ENCODE data around the gene DOCK2. TPM values are rescaled to one million over a fixed set of nuclear protein-coding genes. Genes with fewer than 3 reads are reported as not detected.

The DOCK2 gene
- 4.2 TPM for total RNA-seq
- long read RNA-seq, full-length matches to known transcripts, result 1 of 3 reads
- long read RNA-seq, partial matches to known transcripts, result 0 of 3 reads
- long read RNA-seq, other reads (novel, unspliced or antisense), result 2 of 3 reads

GRCh38 chr5:169637085-169637548, at the start of gene DOCK2:
Gene DOCK2 (plus strand): TSS chr5:169637275. CDS start chr5:169637327, 52 bp downstream.
- peaks cover 38% of the 10 kb centered on the region for H3K27me3 ChIP-seq (ENCODE audit: low read depth)
- H3K27ac ChIP-seq (replicated peaks), result peak within 1 kb of the TSS; percentile 56
- H3K4me1 ChIP-seq, result peaks cover 7% of the 10 kb centered on the region
- H3K9me3 ChIP-seq (replicated peaks), result peaks cover 18% of the 10 kb centered on the region
- no peak for TF ChIP-seq CTCF (IDR thresholded peaks at IDR 0.05; ENCODE audit: borderline replicate concordance)
- H3K36me3 ChIP-seq, result no peaks in the 10 kb centered on the region
- H3K4me3 ChIP-seq, result peak within 1 kb of the TSS; percentile 56
- intact Hi-C loops (cut with micrococcal nuclease), result no loop called here
- peak; percentile 63 for DNase-seq

GRCh38 chr5:169590602-169591001, 46.5 kb upstream of the DOCK2 start:
- H3K9me3 ChIP-seq (replicated peaks), result no peaks in the 10 kb centered on the region
- intact Hi-C loops (cut with micrococcal nuclease), result no loop called here
- H3K36me3 ChIP-seq, result peaks cover 73% of the 10 kb centered on the region
- TF ChIP-seq CTCF (IDR thresholded peaks at IDR 0.05; ENCODE audit: borderline replicate concordance), result no peak
- H3K27me3 ChIP-seq (ENCODE audit: low read depth), result no peaks in the 10 kb centered on the region
- no peaks in the 10 kb centered on the region for H3K4me1 ChIP-seq
- no peak overlapping the region for H3K27ac ChIP-seq (replicated peaks)
- DNase-seq, result no peak
- H3K4me3 ChIP-seq, result no peak overlapping the region

DNA sequence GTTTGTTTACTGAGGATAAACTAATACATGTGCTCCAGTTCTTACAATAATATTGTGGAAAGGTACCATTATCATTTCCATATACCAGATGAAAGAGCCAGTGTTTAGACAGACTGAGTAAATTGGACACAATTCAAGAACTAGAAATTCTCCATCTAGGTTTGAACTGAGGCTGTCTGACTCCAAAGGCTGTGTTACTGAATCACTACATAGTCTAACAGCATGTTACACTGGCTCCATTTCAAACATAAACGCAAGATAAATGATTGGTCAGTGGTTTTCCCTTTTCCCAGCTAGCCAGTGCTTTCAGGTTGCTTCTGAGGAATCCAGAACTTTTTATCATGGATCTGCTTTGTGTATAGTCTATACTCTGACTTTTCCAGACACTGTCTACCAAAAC, 45.4 kb upstream of the DOCK2 start:
- intact Hi-C loops (cut with micrococcal nuclease), result no loop called here
- Histone ChIP-seq H3K4me3 (no peak overlapping the region), H3K36me3 (peaks cover 83% of the 10 kb centered on the region), H3K27me3 (ENCODE audit: low read depth) (no peaks in the 10 kb centered on the region), H3K27ac (replicated peaks) (no peak overlapping the region), H3K4me1 (no peaks in the 10 kb centered on the region), H3K9me3 (replicated peaks) (no peaks in the 10 kb centered on the region)
- no peak for TF ChIP-seq CTCF (IDR thresholded peaks at IDR 0.05; ENCODE audit: borderline replicate concordance)
- no peak for DNase-seq

GRCh38 chr5:169592937-169593650, 44.0 kb upstream of the DOCK2 start:
- no peak for TF ChIP-seq CTCF (IDR thresholded peaks at IDR 0.05; ENCODE audit: borderline replicate concordance)
- no peak for DNase-seq
- Histone ChIP-seq H3K36me3 (peaks cover 87% of the 10 kb centered on the region), H3K4me1 (no peaks in the 10 kb centered on the region), H3K9me3 (replicated peaks) (no peaks in the 10 kb centered on the region), H3K4me3 (no peak overlapping the region), H3K27me3 (ENCODE audit: low read depth) (no peaks in the 10 kb centered on the region), H3K27ac (replicated peaks) (no peak overlapping the region)
- intact Hi-C loops (cut with micrococcal nuclease), result no loop called here

DNA sequence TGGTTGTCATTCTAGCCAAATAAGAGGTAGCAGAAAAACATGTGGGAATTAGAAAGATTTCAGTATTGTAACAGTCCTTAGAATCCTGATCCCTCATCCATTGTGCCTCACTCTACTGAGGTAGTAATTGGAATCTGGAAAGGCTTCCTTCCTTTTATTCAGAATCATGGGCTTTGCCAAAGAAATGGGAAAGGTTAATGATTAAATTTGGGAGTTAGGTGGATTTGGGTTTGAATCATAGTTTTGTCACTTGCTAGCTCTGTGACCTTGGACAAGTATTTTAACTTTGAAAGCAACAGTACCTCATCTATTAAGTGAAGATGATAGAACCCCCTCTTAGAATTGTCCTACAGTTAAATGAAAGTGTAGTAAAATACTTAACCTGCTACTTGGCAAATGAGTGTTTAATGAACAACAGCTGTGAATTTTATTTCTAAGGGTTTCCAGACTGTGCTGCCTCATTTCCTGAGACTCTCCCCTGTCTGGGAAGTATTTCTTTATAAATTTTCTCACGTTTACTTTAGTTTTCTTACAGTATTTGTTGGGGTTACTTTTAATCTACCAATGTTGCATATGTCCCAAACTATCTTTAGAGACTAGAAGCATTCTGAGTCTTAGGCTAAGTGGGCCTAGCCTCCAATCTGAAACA, 41.8 kb upstream of the DOCK2 start:
- intact Hi-C loops (cut with micrococcal nuclease), result no loop called here
- no peaks in the 10 kb centered on the region for H3K4me1 ChIP-seq
- no peak overlapping the region for H3K27ac ChIP-seq (replicated peaks)
- H3K27me3 ChIP-seq (ENCODE audit: low read depth), result no peaks in the 10 kb centered on the region
- no peaks in the 10 kb centered on the region for H3K9me3 ChIP-seq (replicated peaks)
- no peak for DNase-seq
- no peak overlapping the region for H3K4me3 ChIP-seq
- H3K36me3 ChIP-seq, result peaks cover 86% of the 10 kb centered on the region
- TF ChIP-seq CTCF (IDR thresholded peaks at IDR 0.05; ENCODE audit: borderline replicate concordance), result no peak

Measured in left ventricle myocardium inferior (tissue), 1 donor.